Hematopoietic multipotent progenitor cell treated with erythropoietin and hydrocortisone succinate and interleukin-3 and kit ligand, for 17 days (in vitro differentiated cells): ENCODE data around the gene CD22.
"Not testable (repeated sequence)": the region's sequence is repeated elsewhere in the genome, so short reads cannot be mapped to it uniquely, and the experiment has no call there.

Experiments
- DNase-seq: peaks from one replicate; pipeline ENCODE4 v3.0.0-alpha.2; 2015; ENCODE audit warnings: low spot score

CD22 gene

DNA sequence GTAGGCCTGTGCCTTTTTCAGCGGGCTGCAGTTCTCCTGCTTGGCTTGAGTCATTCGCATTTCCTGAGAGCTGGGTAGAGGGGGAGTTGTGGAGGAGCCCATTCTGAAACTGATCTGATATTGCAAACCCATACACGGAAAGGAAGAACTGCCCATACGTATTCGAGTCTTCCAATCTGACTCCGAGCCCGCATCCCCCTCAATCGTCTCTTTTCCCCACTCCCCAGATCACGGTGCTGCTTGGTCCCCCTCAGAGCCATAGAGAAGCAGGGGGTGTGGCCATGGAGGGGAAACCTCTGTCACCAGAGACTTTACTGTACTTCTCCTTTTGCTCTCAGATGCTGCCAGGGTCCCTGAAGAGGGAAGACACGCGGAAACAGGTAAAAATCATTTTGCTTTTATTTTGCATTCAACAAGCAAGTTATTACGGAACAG is at the start of gene CD22:
Gene CD22, plus strand, starts transcription at position 337 of the 435 bp plus-strand sequence. CDS start 2,854 bp downstream, outside the sequence.
- DNase-seq, result no peak

DNA sequence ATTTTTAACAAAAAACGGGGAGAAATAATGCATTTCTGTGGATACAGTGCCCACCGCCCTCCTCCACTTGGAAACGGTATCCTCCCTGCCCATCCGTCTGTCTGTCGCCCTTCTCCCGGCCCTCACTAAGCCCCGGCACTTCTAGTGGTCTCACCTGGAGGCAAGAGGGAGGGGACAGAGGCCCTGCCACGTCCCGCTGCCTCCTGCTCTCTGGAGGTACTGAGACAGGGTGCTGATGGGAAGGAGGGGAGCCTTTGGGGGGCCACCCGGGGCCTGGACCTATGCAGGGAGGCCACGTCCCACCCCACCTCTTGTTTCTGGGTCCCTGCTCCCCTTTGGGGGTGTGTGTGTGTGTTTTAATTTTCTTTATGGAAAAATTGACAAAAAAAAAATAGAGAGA is 49.6 kb upstream of the CD22 start:
- no peak for DNase-seq

DNA sequence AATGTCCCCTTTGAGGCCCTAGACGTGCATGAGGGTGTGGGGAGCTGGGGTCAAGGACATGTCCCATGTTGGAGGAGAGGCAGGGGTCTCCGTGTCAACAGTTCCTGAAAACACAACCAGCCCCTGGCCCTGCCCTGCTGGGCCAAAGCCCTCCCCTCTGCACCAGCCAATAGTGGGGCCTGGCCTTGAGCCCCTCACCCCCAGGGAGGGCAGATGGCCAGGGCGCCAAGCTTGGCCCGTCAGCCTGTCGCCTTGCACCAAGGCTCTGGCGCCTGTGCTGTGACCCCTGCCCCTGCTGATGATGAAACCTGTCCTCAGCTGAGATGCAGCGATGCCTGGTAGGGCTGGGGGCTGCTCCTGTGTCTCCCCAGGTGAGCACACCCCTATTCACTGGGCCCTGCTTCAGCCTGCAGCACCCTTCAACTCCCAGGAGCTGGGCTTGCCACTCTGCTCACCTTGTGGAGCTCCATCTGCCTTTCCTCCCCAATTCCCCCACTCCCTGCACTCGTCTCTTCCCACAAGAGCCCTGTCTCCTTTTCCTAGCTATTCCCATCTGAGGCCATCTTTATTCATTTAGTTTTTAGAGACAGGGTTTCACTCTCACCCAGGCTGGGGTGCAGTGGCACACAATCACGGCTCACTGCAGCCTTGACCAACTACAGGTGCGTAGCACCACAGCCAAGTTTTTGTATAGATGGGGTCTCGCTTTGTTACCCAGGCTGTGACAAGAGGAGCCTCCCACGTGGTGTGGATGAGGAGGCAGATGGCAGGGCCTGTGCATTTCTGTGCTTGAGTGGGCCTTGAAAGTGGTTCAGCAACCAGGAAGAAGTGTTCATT is 48.8 kb upstream of the CD22 start:
- no peak for DNase-seq

DNA sequence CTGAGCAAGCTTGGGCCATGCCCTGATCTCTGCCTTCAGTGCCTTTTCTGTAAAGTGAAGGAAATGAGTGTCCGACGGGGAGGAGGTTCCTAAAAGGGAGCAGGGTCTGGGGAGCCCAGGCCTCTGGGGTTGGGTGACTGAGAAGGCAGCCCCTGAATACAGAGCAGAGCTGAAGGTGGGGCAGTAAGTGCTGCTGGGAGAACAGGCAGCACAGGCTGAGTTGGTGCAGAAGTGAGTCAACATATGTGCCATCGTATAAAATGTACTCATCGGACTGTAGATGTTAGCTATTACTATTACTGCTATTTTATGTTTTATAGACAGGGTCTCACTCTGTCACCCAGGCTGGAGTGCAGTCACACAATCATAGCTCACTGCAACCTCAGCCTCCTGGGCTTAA is 47.7 kb upstream of the CD22 start:
- no peak for DNase-seq

DNA sequence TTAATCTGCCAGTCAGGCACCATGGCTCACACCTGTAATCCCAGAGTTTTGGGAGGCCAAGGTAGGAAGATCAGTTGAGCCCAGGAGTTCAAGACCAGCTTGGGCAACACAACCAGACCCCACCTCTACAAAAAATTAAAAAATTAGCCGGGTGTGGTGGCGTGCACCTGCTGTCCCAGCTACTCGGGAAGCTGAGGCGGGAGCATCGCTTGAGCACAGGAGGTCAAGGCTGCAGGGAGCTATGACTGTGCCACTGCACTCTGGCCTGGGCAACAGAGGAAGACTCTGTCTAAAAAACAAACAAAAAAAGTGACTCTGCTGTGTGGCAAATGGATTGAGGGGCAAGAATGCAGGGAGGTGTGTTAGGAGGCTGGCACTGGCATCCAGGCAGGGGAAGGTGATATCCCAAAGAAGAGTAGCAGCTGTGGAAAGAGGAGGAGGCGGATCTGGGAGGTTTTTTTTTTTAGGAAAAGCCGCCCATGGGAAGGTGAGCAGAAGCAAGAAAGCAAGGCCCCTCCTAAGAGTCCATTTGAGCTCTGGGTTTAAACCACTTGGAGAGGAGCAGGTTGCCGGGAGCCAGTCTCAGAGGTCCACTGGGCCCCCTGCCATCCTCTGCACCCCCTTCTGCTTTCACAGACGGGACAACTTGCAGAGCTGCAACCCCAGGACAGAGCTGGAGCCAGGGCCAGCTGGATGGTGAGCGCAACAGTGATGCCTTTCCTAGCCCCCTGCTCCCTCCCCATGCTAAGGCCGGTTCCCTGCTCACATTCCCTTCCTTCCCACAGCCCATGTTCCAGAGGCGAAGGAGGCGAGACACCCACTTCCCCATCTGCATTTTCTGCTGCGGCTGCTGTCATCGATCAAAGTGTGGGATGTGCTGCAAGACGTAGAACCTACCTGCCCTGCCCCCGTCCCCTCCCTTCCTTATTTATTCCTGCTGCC is 44.6 kb upstream of the CD22 start:
- DNase-seq, result no peak

DNA sequence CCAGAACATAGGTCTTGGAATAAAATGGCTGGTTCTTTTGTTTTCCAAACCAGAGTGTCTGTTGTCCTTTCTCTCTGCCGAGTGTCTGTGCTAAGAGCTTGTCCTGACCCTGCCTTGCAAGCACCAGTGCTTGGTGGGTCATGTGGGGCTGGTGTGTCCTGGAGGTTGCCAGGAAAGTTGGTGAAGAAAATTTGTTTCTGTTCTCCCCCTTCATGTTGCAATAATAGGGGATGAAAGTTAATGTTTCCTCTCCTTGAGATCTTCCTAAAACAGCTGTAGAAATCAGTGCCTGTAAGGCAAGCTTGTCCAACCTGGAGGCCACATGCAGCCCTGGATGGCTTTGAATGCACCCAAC is 43.9 kb upstream of the CD22 start:
- no peak for DNase-seq

DNA sequence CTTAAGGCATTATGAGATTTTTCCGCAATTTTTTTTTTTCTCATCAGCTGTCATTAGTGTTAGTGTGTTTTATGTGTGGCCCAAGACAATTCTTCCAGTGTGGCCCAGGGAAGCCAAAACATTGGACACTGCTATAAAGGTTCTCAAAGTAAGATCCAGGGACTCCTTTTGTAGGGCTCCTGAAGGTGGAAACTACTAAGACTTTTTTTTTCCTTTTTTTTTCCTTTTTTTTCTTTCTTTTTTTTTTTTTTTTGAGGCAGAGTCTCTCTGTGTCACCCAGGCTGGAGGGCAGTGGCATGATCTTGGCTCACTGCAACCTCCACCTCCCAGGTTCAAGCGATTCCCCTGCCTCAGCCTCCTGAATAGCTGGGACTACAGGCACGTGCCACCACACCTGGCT is 43.5 kb upstream of the CD22 start:
- not testable (repeated sequence) for DNase-seq

DNA sequence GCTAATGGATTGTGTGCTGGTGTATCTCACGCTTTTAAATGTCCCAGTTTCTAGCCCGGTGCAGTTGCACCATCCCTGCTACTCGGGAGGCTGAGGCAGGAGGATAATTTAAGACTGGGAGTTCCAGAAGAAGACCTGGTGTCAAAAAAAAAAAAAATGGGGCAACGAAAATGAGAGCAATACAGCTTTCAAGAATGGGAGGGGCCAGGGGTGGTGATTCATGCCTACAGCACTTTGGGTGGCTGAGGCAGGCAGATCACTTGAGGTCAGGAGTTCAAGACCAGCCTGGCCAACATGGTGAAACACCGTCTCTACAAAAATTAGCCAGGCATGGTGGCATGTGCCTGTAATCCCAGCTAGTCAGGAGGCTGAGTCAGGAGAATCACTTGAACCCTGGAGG is 42.9 kb upstream of the CD22 start:
- DNase-seq, result not testable (repeated sequence)

DNA sequence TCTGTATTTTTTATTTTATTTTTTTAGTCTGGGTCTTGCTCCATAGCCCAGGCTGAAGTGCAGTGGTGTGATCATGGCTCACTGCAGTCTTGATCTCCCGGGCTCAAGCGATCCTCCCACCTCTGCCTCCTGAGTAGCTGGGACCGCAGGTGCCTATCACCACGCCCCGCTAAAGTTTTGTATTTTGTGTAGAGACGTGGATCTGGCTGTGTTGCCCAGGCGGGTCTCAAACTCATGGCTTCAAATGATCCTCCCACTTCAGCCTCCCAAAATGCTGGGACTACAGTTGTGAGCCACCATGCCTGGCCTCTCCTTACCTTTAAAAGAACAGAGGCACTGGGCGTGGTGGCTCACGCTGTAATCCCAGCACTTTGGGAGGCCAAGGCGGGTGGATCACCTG is 41.3 kb upstream of the CD22 start:
- no peak for DNase-seq

DNA sequence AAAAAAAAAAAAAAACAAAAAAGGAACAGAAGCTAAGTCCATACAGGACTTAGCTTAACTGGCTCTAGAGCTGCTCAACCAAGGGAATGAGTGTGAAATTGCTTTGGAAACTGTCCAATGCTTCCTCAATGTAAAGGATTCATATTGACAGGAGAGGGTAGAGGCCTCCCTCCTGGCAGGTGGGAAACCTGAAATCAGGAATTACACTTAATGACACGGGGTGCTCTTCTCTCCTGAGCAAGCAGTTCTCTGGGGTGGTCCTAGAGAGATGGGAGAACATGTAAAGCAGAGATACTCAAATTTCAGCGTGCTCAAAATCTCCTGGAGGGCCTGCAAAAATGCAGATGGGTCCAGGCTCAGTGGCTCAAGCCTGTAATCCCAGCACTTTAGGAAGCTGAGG is 40.7 kb upstream of the CD22 start:
- DNase-seq, result no peak

DNA sequence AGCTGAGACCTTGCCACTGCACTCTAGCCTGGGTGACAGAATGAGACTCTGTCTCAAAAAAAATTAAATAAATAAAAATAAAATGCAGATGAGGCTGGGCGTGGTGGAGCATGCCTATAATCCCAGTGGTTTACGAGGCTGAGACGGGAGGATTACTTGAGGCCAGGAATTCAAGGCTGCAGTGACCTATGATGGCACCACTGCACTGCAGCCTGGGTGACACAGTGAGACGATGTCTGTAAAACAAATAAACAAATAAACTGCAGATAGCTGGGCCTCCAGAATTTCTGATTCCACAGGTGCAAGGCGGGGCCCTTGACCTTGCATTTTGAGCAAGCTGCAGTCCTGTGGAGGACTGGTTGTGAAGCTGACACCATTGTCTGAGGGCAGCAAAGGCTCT is 40.1 kb upstream of the CD22 start:
- DNase-seq, result no peak

DNA sequence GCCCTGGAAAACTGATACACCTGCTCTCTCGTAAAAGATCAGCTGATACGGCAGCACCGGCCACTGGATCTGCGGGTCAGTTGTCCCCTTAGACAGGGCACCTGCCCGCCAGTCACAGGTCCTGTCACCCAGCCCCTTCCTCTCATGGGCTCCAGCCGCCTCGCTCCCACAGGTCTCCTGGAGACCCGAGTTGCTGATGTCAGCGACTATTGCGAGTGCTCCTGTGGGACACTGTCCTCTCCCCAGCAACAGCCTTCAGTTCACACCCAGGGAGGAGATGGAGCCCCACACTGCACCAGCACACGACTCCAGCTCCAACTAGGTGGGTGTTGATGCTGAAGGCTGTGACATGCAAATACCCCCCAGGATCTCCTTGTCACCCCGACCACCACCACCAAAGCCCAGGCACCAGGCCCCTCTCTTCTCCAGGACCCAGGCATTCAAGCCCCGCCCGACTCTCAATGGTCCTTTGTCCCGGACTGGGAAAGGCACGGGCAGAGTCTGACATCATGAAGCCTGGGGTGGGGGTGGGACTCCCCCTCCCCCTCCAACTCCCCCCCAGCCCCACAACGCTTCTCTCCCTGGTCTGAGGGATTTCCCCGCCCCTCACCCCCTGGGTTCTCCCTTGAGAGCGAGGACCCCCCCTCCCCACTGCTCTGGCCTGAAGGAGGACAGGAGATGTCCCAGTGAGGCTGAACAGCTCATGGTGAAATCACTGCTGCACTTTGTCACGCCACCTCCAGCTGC is 38.4 kb upstream of the CD22 start:
- no peak for DNase-seq

DNA sequence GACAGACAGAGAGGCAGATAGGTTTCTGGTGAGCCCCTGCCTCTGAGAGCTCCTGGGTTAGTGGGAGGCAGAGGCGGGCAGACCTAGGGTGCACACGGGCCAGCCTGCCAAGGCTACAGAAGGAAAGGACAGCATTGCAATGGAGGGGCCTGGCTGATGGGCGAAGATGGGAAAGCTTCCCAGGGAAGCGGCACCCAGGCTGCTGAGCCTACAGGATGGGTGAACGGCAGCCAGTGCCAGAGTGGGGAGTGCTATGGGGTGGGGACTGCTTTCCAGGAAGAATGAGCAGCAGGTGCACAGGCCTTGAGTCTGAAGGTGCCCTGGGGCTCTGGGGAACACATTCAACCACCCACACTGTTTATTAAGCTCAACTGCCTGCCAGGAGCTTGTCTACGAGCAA is 37.7 kb upstream of the CD22 start:
- DNase-seq, result no peak

DNA sequence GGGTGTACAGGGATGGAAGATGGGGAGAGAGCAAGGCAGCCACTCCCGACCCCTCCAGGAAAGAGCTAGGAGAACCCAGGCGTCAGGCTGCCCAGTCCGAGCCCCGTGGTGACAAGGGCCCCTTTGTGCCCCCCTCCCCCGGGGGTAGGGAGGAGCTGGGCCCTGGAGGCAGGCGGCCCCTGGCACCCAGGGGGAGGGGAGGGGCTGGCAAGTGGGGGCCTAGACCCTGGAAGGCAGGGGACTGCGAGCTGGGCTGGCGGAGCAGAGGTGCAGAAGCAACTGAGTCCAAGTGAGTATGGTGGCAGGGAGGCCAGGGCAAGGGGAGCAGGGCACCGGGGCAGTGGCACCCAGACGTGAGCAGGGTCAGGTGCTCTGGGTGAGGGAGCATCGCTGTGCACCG is 37.1 kb upstream of the CD22 start, which contains the start of gene MAG:
Gene MAG, plus strand, starts transcription at position 246 of the 400 bp plus-strand sequence. CDS start 3,248 bp downstream, outside the sequence.
- no peak for DNase-seq

DNA sequence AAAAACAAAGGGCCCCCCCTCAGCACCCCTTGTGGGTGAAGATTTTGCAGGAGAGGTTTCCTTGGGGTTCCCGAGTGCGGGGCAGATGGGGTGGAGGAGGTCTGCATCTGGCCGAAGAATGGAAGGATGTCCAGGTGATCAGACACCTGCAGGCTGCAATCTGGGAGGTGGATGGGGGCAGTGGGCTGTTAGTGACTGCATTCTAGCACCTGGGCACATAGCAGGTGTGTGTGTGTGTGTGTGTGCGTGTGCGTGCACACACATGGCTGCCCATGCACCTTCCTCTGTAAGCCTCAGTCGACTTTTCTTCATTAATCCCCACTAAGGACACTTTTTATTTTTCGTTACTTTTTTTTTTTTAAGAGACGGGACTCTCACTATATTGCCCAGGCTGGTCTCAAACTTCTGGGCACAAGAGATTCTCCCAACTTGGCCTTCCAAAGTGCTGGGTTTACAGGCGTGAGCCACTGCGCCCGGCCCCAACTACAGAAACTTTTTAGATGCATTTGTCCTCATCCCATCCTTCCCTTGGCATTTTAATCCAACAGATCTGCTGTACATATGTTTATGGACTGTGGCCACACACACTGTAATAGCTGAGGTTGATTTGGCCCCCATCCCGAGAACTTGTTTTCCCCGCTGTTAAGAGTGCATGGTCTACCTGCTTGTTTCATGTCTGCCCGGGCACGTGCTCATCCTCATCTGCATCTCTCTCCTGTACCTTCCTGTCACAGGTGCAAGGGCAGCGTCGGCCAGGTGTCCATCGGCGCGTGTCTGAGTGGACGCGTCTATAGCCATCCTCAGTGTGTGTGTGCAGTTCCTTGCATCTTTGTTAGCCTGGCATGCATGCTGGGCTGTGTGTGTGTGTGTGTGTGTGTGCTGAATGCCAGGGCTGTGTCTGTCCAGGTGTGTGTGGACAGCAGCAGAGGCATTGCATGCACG is 36.3 kb upstream of the CD22 start:
- no peak for DNase-seq

DNA sequence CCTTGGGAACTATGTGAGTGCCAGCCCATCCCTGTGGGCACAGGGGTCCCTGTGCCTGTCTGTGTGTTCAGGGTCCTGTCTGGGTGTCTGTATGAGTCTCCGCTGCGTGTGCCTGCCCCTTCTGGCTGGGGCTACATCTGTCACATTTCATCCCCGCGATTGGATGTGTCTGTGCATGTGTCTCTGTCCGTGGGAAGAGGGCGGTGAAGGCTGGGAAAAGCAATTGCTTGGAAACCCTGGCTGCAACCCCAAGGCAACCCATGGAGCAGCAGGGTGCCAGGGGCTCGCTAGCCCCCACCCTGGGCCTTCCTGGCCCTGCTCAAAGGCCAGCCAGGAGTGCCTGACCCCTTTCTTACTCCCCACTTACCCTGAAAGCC is 35.6 kb upstream of the CD22 start:
- no peak for DNase-seq

DNA sequence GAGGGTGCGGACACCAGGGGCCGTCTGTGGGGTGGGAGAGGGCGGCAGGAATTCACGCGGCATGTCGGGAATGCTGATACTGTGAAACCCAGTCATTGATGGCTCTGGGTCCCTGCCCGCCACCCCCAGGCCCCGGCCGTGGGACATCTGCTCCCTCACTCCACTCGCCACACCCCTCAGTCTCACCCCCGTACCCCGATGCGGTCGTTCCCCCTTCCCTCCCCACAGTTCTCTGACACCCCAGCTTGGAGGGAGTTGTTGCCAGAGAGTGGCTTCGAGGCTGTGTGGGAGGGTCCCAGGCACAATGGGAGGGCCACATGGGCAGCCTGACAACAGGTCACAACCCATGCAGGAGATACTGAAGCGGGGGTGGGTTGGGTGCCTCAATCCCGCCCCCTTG is 35.2 kb upstream of the CD22 start:
- DNase-seq, result no peak

DNA sequence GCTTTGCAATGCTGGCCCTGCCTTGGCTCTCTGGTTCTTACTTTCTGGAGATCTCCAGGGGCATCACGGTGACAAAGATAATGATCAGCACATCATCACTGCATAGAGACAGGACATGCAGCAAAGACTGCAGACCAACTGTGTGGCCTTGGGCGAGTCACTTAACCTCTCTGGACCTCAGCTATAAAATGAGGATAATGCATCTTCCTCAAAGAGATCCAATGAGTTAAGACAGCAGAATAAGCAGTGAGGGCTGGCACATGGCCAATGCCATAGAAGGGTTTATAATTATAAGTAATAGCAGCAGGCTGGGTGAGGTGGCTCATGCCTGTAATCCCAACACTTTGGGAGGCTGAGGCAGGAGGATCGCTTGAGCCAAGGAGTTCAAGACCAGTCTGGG is 34.7 kb upstream of the CD22 start:
- no peak for DNase-seq

DNA sequence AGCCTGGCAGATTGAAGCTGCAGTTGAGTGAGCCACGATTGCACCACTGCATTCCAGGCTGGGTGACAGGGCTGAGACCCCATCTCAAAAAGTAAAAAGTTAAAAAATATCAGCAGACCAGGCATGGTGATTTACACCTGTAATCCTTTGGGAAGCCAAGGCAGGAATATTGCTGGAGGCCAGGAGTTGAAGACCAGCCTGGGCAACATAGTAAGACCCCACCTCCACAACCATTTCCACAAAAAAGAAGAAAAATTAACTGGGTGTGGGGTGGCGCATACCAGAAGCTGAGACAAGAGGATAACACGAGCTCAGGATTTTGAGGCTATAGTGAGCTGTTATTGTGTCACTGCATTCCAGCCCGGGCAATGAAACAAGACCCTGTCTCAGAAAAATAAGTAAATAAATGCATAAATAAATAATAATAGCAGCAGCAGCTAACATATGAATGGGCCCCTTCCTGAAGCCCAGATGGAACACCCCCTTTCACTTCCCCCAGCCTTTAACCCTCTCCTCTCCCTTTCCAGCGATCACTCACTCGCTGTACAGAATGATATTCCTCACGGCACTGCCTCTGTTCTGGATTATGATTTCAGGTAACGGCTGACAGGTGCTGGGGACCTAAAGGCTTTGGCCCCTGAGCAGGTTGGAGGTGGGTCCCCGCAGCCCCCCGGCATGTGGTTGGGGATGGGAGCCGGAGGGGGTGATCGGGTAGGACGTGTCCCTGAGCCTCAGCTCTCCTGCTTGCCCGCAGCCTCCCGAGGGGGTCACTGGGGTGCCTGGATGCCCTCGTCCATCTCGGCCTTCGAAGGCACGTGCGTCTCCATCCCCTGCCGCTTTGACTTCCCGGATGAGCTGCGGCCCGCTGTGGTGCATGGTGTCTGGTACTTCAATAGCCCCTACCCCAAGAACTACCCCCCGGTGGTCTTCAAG is 33.9 kb upstream of the CD22 start:
- DNase-seq, result no peak
